SK-N-SH (cell line): ENCODE data around the gene THOC6. TPM values are rescaled to one million over a fixed set of nuclear protein-coding genes. Genes with fewer than 3 reads are reported as not detected.

Experiments
- CTCF ChIA-PET: fragments of 300-600, 350-600 bp; formaldehyde crosslinking; extraction: SDS; loops from one replicate; lab custom pipeline; 2021; lab: Yijun Ruan, JAX
- POLR2A ChIA-PET: fragments of 350-600 bp; sonication (Branson Sonifier 250); formaldehyde crosslinking; extraction: SDS; loops from one replicate; lab custom pipeline; 2020; ENCODE audit warnings: antibody characterized with exemption, inconsistent platforms; lab: Yijun Ruan, JAX
- DNase-seq: peaks from one replicate; pipeline ENCODE4 v3.0.0; 2012
- H2AFZ ChIP-seq: fragments of 200-600 bp; sonication (generic); 2 replicates; pipeline ENCODE4 v1.8.1; 2016; ENCODE audit warnings: antibody characterized with exemption, mild to moderate bottlenecking, low read depth
- H3F3A ChIP-seq: fragments of 200-600 bp; sonication (generic); replicated peaks from 2 replicates; pipeline ENCODE3; 2016; ENCODE audit warnings: antibody characterized with exemption, mild to moderate bottlenecking; ENCODE audit not compliant: insufficient read depth
- H3K27ac ChIP-seq, 2 experiments: fragments of 200-500 bp in 1 of 2; fragments of 200-600 bp in 1 of 2; sonication (Bioruptor generic) in 1 of 2; sonication (generic), shearing (Covaris generic) in 1 of 2; 2 replicates each; pipeline versions ENCODE4 v1.5.1 to v1.6.1; 2014 to 2016; ENCODE audit warnings: low read depth in 2 of 2, inconsistent platforms in 1 of 2, low read length in 1 of 2, mild to moderate bottlenecking in 1 of 2, mixed read lengths in 1 of 2
- H3K27me3 ChIP-seq: fragments of 200-600 bp; sonication (generic), shearing (Covaris generic); 2 replicates; pipeline ENCODE4 v1.6.1; 2016; ENCODE audit warnings: mixed run types; ENCODE audit not compliant: insufficient read depth
- H3K36me3 ChIP-seq, 2 experiments: fragments of 200-500 bp in 1 of 2; fragments of 200-600 bp in 1 of 2; sonication (Bioruptor generic) in 1 of 2; sonication (generic) in 1 of 2; replicated peaks in 1 of 2; 2 replicates each; pipeline versions ENCODE3 to v1.5.1; 2014 to 2016; ENCODE audit warnings: low read length in 1 of 2, mild to moderate bottlenecking in 1 of 2; ENCODE audit not compliant: insufficient read depth in 2 of 2, control insufficient read depth in 1 of 2
- H3K4me1 ChIP-seq, 2 experiments: fragments of 200-500 bp in 1 of 2; fragments of 200-600 bp in 1 of 2; sonication (Bioruptor generic) in 1 of 2; sonication (generic), shearing (Covaris generic) in 1 of 2; 2 replicates each; pipeline versions ENCODE4 v1.5.1 to v1.6.1; 2014 to 2016; ENCODE audit warnings: low read depth in 1 of 2, low read length in 1 of 2, mixed run types in 1 of 2; ENCODE audit not compliant: insufficient read depth in 2 of 2, control insufficient read depth in 1 of 2
- H3K4me2 ChIP-seq: fragments of 200-600 bp; sonication (generic), shearing (Covaris generic); 2 replicates; pipeline ENCODE4 v1.6.1; 2017; ENCODE audit warnings: mixed run types
- H3K4me3 ChIP-seq, 2 experiments: fragments of 200-500 bp in 1 of 2; fragments of 200-600 bp in 1 of 2; sonication (Bioruptor generic) in 1 of 2; sonication (generic), shearing (Covaris generic) in 1 of 2; 2 replicates each; pipeline versions ENCODE4 v1.5.1 to v1.8.1; 2014 to 2016; ENCODE audit warnings: low read depth in 2 of 2, inconsistent platforms in 1 of 2, low read length in 1 of 2, mild to moderate bottlenecking in 1 of 2, mixed read lengths in 1 of 2, moderate library complexity in 1 of 2
- H3K79me2 ChIP-seq: fragments of 200-600 bp; sonication (generic); 2 replicates; pipeline ENCODE4 v1.8.1; 2017; ENCODE audit warnings: mild to moderate bottlenecking; ENCODE audit not compliant: insufficient read depth
- H3K9ac ChIP-seq: fragments of 200-600 bp; sonication (generic); 2 replicates; pipeline ENCODE4 v1.6.1; 2017; ENCODE audit warnings: mixed run types
- H3K9me2 ChIP-seq: fragments of 200-600 bp; sonication (generic); 2 replicates; pipeline ENCODE4 v1.6.1; 2017; ENCODE audit warnings: mixed run types
- H3K9me3 ChIP-seq: fragments of 200-600 bp; sonication (generic); 2 replicates; pipeline ENCODE4 v1.6.1; 2017; ENCODE audit warnings: mixed run types, mild to moderate bottlenecking, moderate library complexity
- H4K20me1 ChIP-seq: fragments of 200-600 bp; sonication (generic); 2 replicates; pipeline ENCODE4 v1.6.1; 2017; ENCODE audit warnings: mild to moderate bottlenecking, mixed run types; ENCODE audit not compliant: insufficient read depth
- CHD2 ChIP-seq: fragments of 150-350 bp; IDR thresholded peaks from 2 replicates; pipeline ENCODE4 v1.6.1; 2018; ENCODE audit warnings: low read length; ENCODE audit not compliant: partially characterized antibody
- ELF1 ChIP-seq: IDR thresholded peaks from 2 replicates; pipeline ENCODE4 v1.4.0; 2012
- EP300 ChIP-seq, 2 experiments: IDR thresholded peaks; 2 replicates each; pipeline versions ENCODE4 v1.4.0 to v1.6.1; 2012; ENCODE audit warnings: borderline replicate concordance in 1 of 2, low read depth in 1 of 2, low read length in 1 of 2
- EZH2phosphoT487 ChIP-seq: fragments of 200-600 bp; sonication (generic); IDR thresholded peaks from 2 replicates; pipeline ENCODE4 v1.6.1; 2017; ENCODE audit warnings: low read depth, mixed run types, mild to moderate bottlenecking, antibody characterized with exemption, moderate library complexity, borderline replicate concordance
- FOXJ3 ChIP-seq: sonication (generic); formaldehyde crosslinking; IDR thresholded peaks from 2 replicates; pipeline ENCODE4 v1.5.1; 2020; ENCODE audit warnings: mild to moderate bottlenecking, missing genetic modification reagents
- GATA2 ChIP-seq: sonication (generic); formaldehyde crosslinking; IDR thresholded peaks from 2 replicates; pipeline ENCODE4 v1.5.0; 2020; ENCODE audit warnings: mild to moderate bottlenecking, missing genetic modification reagents
- IRF3 ChIP-seq: fragments of 150-350 bp; IDR thresholded peaks from 2 replicates; pipeline ENCODE4 v1.6.1; 2016; ENCODE audit warnings: mild to moderate bottlenecking, low read depth, low read length
- MAX ChIP-seq: IDR thresholded peaks from 2 replicates; pipeline ENCODE4 v1.4.0; 2012; ENCODE audit warnings: low read depth
- NRF1 ChIP-seq: IDR thresholded peaks from 2 replicates; pipeline ENCODE4 v1.6.1; 2012; ENCODE audit warnings: low read depth, mild to moderate bottlenecking, low read length
- PBX3 ChIP-seq: IDR thresholded peaks from 2 replicates; pipeline ENCODE4; 2012
- REST ChIP-seq: IDR thresholded peaks from 2 replicates; pipeline ENCODE4 v1.6.1; 2012; ENCODE audit warnings: mild to moderate bottlenecking, low read depth, low read length, moderate library complexity
- SIN3A ChIP-seq: IDR thresholded peaks from 2 replicates; pipeline ENCODE4 v1.6.1; 2012; ENCODE audit warnings: low read depth, mild to moderate bottlenecking, low read length, moderate library complexity, borderline replicate concordance
- USF2 ChIP-seq: fragments of 150-350 bp; IDR thresholded peaks from 2 replicates; pipeline ENCODE4 v1.6.1; 2017; ENCODE audit warnings: antibody characterized with exemption, low read length, low read depth, borderline replicate concordance
- ZBTB33 ChIP-seq: IDR thresholded peaks from 2 replicates; pipeline ENCODE4 v1.4.0; 2012; ENCODE audit warnings: low read depth, borderline replicate concordance
- WGBS: methylation state at CpG from one replicate; pipeline ENCODE4 v1.1.6; 2017; ENCODE audit warnings: low lambda C conversion rate; 5-methylcytosine and 5-hydroxymethylcytosine counted together
- polyA plus RNA-seq, 3 experiments: library from polyadenylated mRNA; depleted of rRNA; stranded (reverse); fragments of >200 nt; gene quantifications; 2 replicates each; pipeline ENCODE4 v1.2.3, GENCODE V29; 2012

Gene THOC6
- polyA plus RNA-seq, 1 of the 3 experiments (the other 2 are of a cell fraction) = 37.7 TPM

GRCh38 chr16:3030222-3031212, 6.7 kb downstream of the THOC6 start:
- Histone ChIP-seq H3K9me3 (no peaks in the 10 kb centered on the region), H3F3A (peaks cover 24% of the 10 kb centered on the region), H3K4me1 (peaks cover 0 to 2% of the 10 kb centered on the region in 2 experiments; a peak in 1 of 4 replicates), H3K4me3 (no peak overlapping the region), H3K9me2 (no peaks in the 10 kb centered on the region), H3K4me2 (no peak overlapping the region), H2AFZ (no peak overlapping the region), H3K27me3 (peaks cover 37% of the 10 kb centered on the region), H3K27ac (no peak overlapping the region), H3K9ac (no peak overlapping the region), H3K36me3 (peaks cover 5 to 22% of the 10 kb centered on the region in 2 experiments), H4K20me1 (peaks cover 12% of the 10 kb centered on the region), H3K79me2 (no peaks in the 10 kb centered on the region)
- DNase-seq = no peak
- TF ChIP-seq ELF1 (no peak), FOXJ3 (no peak), SIN3A (no peak)
- TF ChIP-seq, all 33 proteins: peak for 0
- ChIA-PET CTCF (interaction anchor here (0.6 to 9.8 kb wide), 36 partner anchors 11 to 278 kb away, joined by 3 to 141 read pairs (median 7); partner anchors contain the start of genes CLDN6, HCFC1R1, IL32 and MMP25), POLR2A (interaction anchor here (1.0 kb wide), 1 partner anchor 11 kb away, joined by 5 read pairs; no protein-coding TSS in a partner anchor)
- 64% methylated on average over 21 of the region's 33 CpGs for WGBS

GRCh38 chr16:3032624-3033023, 8.8 kb downstream of the THOC6 start:
- TF ChIP-seq EP300 (IDR thresholded peaks at IDR 0.05; ENCODE audit: borderline replicate concordance in 1 of 2, low read depth in 1 of 2, low read length in 1 of 2) = no peak
- TF ChIP-seq NRF1 = no peak
- TF ChIP-seq MAX = no peak
- no peak for TF ChIP-seq CHD2
- no peak for TF ChIP-seq IRF3
- TF ChIP-seq EZH2phosphoT487 = no peak
- no peak for TF ChIP-seq PBX3
- TF ChIP-seq REST = no peak
- no peak for TF ChIP-seq SIN3A
- no peak for TF ChIP-seq GATA2 (CRISPR knock-in tag)
- no peak for TF ChIP-seq USF2
- TF ChIP-seq ZBTB33 = no peak
- Histone ChIP-seq H4K20me1 (peaks cover 12% of the 10 kb centered on the region), H3F3A (peaks cover 14% of the 10 kb centered on the region), H3K36me3 (peaks cover 2% of the 10 kb centered on the region in 2 experiments), H3K79me2 (no peaks in the 10 kb centered on the region), H3K27me3 (peaks cover 58% of the 10 kb centered on the region), H3K4me2 (no peak overlapping the region), H2AFZ (no peak overlapping the region), H3K27ac (no peak overlapping the region), H3K9ac (no peak overlapping the region), H3K9me2 (no peaks in the 10 kb centered on the region), H3K9me3 (no peaks in the 10 kb centered on the region), H3K4me1 (peaks cover 0 to 2% of the 10 kb centered on the region in 2 experiments; a peak in 1 of 4 replicates), H3K4me3 (no peak overlapping the region)
- WGBS = 17% methylated on average over 7 of the region's 7 CpGs
- no peak for DNase-seq
- ChIA-PET CTCF (interaction anchor here (0.9 to 9.8 kb wide), 12 partner anchors 10 to 96 kb away, joined by 3 to 141 read pairs (median 12); partner anchors contain the start of genes CLDN6, CLDN9, HCFC1R1 and MMP25), POLR2A (no interaction called here)
